NCI-H2081 treated with DMSO at 0.1 percent for 48 hours (cell line): ENCODE data around the gene SLC4A3.
"Not testable (repeated sequence)": the region's sequence is repeated elsewhere in the genome, so short reads cannot be mapped to it uniquely, and the experiment has no call there.

Source experiments
- DNase-seq: peaks from one replicate; lab custom pipeline; 2025; lab: John Stamatoyannopoulos, UW

The SLC4A3 gene

GRCh38 chr2:219648963-219649362 is 21.5 kb downstream of the SLC4A3 start:
- no peak for DNase-seq

- no peak for DNase-seq
Measured at GRCh38 chr2:219650426-219651248, 23.2 kb downstream of the SLC4A3 start.

GRCh38 chr2:219651656-219652055 is 24.2 kb downstream of the SLC4A3 start:
- DNase-seq, result not testable (repeated sequence)

- DNase-seq, result no peak
Measured at GRCh38 chr2:219656526-219656925, 29.1 kb downstream of the SLC4A3 start.

- no peak for DNase-seq
Measured at GRCh38 chr2:219658196-219658846, 30.9 kb downstream of the SLC4A3 start.

GRCh38 chr2:219658874-219659273 is 31.4 kb downstream of the SLC4A3 start:
- DNase-seq, result no peak

GRCh38 chr2:219661197-219661954 is 33.9 kb downstream of the SLC4A3 start:
- DNase-seq, result no peak

GRCh38 chr2:219661955-219662395 is 34.5 kb downstream of the SLC4A3 start:
- no peak for DNase-seq

- DNase-seq, result no peak
Measured at GRCh38 chr2:219662566-219662965, 35.1 kb downstream of the SLC4A3 start.

GRCh38 chr2:219663116-219663762 is 35.8 kb downstream of the SLC4A3 start:
- DNase-seq, result no peak

- no peak for DNase-seq
Measured at GRCh38 chr2:219664041-219664440, 36.6 kb downstream of the SLC4A3 start.

GRCh38 chr2:219664944-219665343 is 37.5 kb downstream of the SLC4A3 start:
- DNase-seq, result no peak

GRCh38 chr2:219665926-219666325 is 38.5 kb downstream of the SLC4A3 start:
- DNase-seq, result no peak

GRCh38 chr2:219668316-219668715 is 40.9 kb downstream of the SLC4A3 start:
- no peak for DNase-seq

GRCh38 chr2:219670386-219670785 is 43.0 kb downstream of the SLC4A3 start:
- DNase-seq, result no peak

GRCh38 chr2:219671279-219671678 is 43.8 kb downstream of the SLC4A3 start:
- no peak for DNase-seq

GRCh38 chr2:219672406-219672805 is 45.0 kb downstream of the SLC4A3 start:
- no peak for DNase-seq

GRCh38 chr2:219675221-219675620 is 47.8 kb downstream of the SLC4A3 start:
- DNase-seq, result no peak

- DNase-seq, result no peak
Measured at GRCh38 chr2:219676586-219676985, 49.2 kb downstream of the SLC4A3 start.

GRCh38 chr2:219679041-219679440 is 51.6 kb downstream of the SLC4A3 start:
- no peak for DNase-seq

- no peak for DNase-seq
Measured at GRCh38 chr2:219679571-219679970, 52.1 kb downstream of the SLC4A3 start.
